ENCODE data around the gene PPARG. TPM values are rescaled to one million over a fixed set of nuclear protein-coding genes. Genes with fewer than 3 reads are reported as not detected.

The PPARG gene
- total and polyA plus RNA-seq, 2 experiments from 2014 or later, result 0.15 to 0.42 TPM

DNA sequence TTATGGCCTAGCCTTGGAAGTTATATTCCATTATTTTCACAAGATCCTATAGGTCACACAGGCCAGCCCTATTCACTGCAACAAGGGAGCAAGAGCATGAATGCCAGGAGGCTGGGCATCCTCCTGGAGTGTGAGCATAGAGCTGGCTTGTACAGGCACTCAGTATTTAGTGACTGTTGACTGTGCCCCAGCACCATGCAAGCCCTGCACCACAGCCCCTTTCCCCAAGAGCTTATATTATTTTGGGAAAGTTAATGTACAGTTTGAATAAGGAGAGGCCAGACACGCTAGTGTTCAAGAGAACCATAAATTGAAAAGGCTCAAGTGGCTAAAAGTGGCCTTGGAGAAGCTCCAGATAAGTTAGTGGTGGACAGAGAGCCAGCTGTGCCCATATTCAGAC, 163.1 kb downstream of the PPARG start (continued):
- TF ChIP-seq, protein P1, sequence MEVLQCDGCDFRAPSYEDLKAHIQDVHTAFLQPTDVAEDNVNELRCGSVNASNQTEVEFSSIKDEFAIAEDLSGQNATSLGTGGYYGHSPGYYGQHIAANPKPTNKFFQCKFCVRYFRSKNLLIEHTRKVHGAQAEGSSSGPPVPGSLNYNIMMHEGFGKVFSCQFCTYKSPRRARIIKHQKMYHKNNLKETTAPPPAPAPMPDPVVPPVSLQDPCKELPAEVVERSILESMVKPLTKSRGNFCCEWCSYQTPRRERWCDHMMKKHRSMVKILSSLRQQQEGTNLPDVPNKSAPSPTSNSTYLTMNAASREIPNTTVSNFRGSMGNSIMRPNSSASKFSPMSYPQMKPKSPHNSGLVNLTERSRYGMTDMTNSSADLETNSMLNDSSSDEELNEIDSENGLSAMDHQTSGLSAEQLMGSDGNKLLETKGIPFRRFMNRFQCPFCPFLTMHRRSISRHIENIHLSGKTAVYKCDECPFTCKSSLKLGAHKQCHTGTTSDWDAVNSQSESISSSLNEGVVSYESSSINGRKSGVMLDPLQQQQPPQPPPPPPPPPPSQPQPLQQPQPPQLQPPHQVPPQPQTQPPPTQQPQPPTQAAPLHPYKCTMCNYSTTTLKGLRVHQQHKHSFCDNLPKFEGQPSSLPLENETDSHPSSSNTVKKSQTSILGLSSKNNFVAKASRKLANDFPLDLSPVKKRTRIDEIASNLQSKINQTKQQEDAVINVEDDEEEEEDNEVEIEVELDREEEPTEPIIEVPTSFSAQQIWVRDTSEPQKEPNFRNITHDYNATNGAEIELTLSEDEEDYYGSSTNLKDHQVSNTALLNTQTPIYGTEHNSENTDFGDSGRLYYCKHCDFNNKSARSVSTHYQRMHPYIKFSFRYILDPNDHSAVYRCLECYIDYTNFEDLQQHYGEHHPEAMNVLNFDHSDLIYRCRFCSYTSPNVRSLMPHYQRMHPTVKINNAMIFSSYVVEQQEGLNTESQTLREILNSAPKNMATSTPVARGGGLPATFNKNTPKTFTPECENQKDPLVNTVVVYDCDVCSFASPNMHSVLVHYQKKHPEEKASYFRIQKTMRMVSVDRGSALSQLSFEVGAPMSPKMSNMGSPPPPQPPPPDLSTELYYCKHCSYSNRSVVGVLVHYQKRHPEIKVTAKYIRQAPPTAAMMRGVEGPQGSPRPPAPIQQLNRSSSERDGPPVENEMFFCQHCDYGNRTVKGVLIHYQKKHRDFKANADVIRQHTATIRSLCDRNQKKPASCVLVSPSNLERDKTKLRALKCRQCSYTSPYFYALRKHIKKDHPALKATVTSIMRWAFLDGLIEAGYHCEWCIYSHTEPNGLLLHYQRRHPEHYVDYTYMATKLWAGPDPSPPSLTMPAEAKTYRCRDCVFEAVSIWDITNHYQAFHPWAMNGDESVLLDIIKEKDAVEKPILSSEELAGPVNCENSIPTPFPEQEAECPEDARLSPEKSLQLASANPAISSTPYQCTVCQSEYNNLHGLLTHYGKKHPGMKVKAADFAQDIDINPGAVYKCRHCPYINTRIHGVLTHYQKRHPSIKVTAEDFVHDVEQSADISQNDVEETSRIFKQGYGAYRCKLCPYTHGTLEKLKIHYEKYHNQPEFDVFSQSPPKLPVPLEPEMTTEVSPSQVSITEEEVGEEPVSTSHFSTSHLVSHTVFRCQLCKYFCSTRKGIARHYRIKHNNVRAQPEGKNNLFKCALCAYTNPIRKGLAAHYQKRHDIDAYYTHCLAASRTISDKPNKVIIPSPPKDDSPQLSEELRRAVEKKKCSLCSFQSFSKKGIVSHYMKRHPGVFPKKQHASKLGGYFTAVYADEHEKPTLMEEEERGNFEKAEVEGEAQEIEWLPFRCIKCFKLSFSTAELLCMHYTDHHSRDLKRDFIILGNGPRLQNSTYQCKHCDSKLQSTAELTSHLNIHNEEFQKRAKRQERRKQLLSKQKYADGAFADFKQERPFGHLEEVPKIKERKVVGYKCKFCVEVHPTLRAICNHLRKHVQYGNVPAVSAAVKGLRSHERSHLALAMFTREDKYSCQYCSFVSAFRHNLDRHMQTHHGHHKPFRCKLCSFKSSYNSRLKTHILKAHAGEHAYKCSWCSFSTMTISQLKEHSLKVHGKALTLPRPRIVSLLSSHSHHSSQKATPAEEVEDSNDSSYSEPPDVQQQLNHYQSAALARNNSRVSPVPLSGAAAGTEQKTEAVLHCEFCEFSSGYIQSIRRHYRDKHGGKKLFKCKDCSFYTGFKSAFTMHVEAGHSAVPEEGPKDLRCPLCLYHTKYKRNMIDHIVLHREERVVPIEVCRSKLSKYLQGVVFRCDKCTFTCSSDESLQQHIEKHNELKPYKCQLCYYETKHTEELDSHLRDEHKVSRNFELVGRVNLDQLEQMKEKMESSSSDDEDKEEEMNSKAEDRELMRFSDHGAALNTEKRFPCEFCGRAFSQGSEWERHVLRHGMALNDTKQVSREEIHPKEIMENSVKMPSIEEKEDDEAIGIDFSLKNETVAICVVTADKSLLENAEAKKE (CRISPR knock-in tag; IDR thresholded peaks at IDR 0.05), result no peak
- no peak for TF ChIP-seq NANOG (IDR thresholded peaks at IDR 0.05; ENCODE audit: borderline replicate concordance)
- no peak for TF ChIP-seq CREB1 (CRISPR knock-in tag; IDR thresholded peaks at IDR 0.05; ENCODE audit: low read depth)
- no peak for TF ChIP-seq STAT1 (IDR thresholded peaks at IDR 0.05; ENCODE audit: unreplicated experiment)
- no peak for TF ChIP-seq ZNF331 (CRISPR knock-in tag; IDR thresholded peaks at IDR 0.05; ENCODE audit: low read depth)
- TF ChIP-seq, protein P2, sequence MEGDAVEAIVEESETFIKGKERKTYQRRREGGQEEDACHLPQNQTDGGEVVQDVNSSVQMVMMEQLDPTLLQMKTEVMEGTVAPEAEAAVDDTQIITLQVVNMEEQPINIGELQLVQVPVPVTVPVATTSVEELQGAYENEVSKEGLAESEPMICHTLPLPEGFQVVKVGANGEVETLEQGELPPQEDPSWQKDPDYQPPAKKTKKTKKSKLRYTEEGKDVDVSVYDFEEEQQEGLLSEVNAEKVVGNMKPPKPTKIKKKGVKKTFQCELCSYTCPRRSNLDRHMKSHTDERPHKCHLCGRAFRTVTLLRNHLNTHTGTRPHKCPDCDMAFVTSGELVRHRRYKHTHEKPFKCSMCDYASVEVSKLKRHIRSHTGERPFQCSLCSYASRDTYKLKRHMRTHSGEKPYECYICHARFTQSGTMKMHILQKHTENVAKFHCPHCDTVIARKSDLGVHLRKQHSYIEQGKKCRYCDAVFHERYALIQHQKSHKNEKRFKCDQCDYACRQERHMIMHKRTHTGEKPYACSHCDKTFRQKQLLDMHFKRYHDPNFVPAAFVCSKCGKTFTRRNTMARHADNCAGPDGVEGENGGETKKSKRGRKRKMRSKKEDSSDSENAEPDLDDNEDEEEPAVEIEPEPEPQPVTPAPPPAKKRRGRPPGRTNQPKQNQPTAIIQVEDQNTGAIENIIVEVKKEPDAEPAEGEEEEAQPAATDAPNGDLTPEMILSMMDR (conservative IDR thresholded peaks at IDR 0.05; ENCODE audit: low read depth in 2 of 2), result no peak
- no peak for TF ChIP-seq EZH2phosphoT487 (IDR thresholded peaks at IDR 0.05; ENCODE audit: unreplicated experiment)
- no peak for TF ChIP-seq POLR2AphosphoS5 (IDR thresholded peaks at IDR 0.05; ENCODE audit: low read depth)
- TF ChIP-seq ZNF114 (CRISPR knock-in tag; IDR thresholded peaks at IDR 0.05), result no peak
- TF ChIP-seq EZH2 (IDR thresholded peaks at IDR 0.05; ENCODE audit: low read depth, unreplicated experiment), result no peak
